CD4-positive, alpha-beta T cell (primary cell): Measurements from ENCODE around the gene PTBP3. TPM values are rescaled to one million over a fixed set of nuclear protein-coding genes. Genes with fewer than 3 reads are reported as not detected.

ENCODE experiments used
- ATAC-seq: fragments of 200-7000 bp; cut with Tn5 transposase; one replicate; pipeline ENCODE4 v1.10.0; 2022; ENCODE audit warnings: mild to moderate bottlenecking; ENCODE audit not compliant: poor library complexity
- CTCF ChIA-PET: fragments of 350-600 bp; sonication (Branson Sonifier 250); formaldehyde crosslinking; loops from one replicate; lab custom pipeline; 2021; ENCODE audit warnings: antibody characterized with exemption, inconsistent platforms; lab: Charles Lee
- POLR2A ChIA-PET: fragments of 350-600 bp; sonication (Branson Sonifier 250); formaldehyde crosslinking; loops from one replicate; lab custom pipeline; 2021; ENCODE audit warnings: antibody characterized with exemption, inconsistent platforms; lab: Charles Lee
- DNase-seq, 14 experiments: peaks; one replicate each; pipeline ENCODE4 v3.0.0-alpha.2; 2013 to 2020; ENCODE audit warnings: mixed read lengths in 2 of 14
- H3K27ac ChIP-seq, 2 donors: one replicate each; pipeline versions ENCODE4 v1.5.1 to v1.7.0; 2013; ENCODE audit warnings: low read length in 2 of 2, low read depth in 1 of 2, mild to moderate bottlenecking in 1 of 2
- H3K27me3 ChIP-seq, 2 experiments: 1 replicate in 1 of 2; 2 replicates in 1 of 2; pipeline versions ENCODE4 v1.6.1 to v1.7.0; 2013; ENCODE audit warnings: low read length in 2 of 2, control low read depth in 1 of 2, mild to moderate bottlenecking in 1 of 2, moderate library complexity in 1 of 2; ENCODE audit not compliant: insufficient read depth in 2 of 2, control insufficient read depth in 1 of 2
- H3K36me3 ChIP-seq: one replicate; pipeline ENCODE4 v1.6.1; 2013; ENCODE audit warnings: low read length, control low read depth; ENCODE audit not compliant: insufficient read depth
- H3K4me1 ChIP-seq: one replicate; pipeline ENCODE4 v1.6.1; 2013; ENCODE audit warnings: low read length, control low read depth; ENCODE audit not compliant: insufficient read depth
- H3K4me3 ChIP-seq: one replicate; pipeline ENCODE4 v1.5.1; 2013; ENCODE audit warnings: mild to moderate bottlenecking, low read length, moderate library complexity
- H3K9me3 ChIP-seq, 2 experiments: 1 replicate in 1 of 2; 2 replicates in 1 of 2; pipeline versions ENCODE4 v1.6.1 to v1.7.0; 2013; ENCODE audit warnings: low read length in 2 of 2, mild to moderate bottlenecking in 2 of 2, control low read depth in 1 of 2, moderate library complexity in 1 of 2; ENCODE audit not compliant: control insufficient read depth in 1 of 2, insufficient read depth in 1 of 2
- H3K27ac Mint-ChIP-seq: one replicate; pipeline ENCODE4 v1.8.0; 2020; ENCODE audit warnings: mixed read lengths
- H3K27me3 Mint-ChIP-seq: one replicate; pipeline ENCODE4 v1.8.0; 2021; ENCODE audit warnings: mixed read lengths
- H3K36me3 Mint-ChIP-seq: one replicate; pipeline ENCODE4 v1.8.0; 2021; ENCODE audit warnings: low read depth, mixed read lengths
- H3K4me1 Mint-ChIP-seq: one replicate; pipeline ENCODE4 v1.8.0; 2021; ENCODE audit warnings: low read depth, mixed read lengths
- H3K4me3 Mint-ChIP-seq: one replicate; pipeline ENCODE4 v1.8.0; 2020; ENCODE audit warnings: mild to moderate bottlenecking, mixed read lengths
- H3K9me3 Mint-ChIP-seq: one replicate; pipeline ENCODE4 v1.8.0; 2020; ENCODE audit warnings: mixed read lengths
- intact Hi-C, 2 experiments: fragments of 100-400 bp; cut with DNase I in 1 of 2; cut with micrococcal nuclease in 1 of 2; formaldehyde crosslinking; loops; one replicate each; pipeline versions ENCODE4 v1.15.1 to v1.9.0; 2023 to 2025; cut with DNase I, micrococcal nuclease
- total RNA-seq, 174 experiments: library from RNA in 2 of 174; stranded (reverse) in 2 of 174; gene quantifications; one replicate each; pipeline ENCODE4 v1.2.3 and lab custom pipeline; 2021 to 2026
- TF ChIP-seq, protein P1 (sequence below): fragments of 200-600 bp; IDR thresholded peaks from one replicate; pipeline ENCODE4 v1.8.0; 2022; ENCODE audit warnings: antibody characterized with exemption, mild to moderate bottlenecking

Gene PTBP3
- total RNA-seq, 2 experiments from 2014 or later = 100.0 to 110 TPM

DNA sequence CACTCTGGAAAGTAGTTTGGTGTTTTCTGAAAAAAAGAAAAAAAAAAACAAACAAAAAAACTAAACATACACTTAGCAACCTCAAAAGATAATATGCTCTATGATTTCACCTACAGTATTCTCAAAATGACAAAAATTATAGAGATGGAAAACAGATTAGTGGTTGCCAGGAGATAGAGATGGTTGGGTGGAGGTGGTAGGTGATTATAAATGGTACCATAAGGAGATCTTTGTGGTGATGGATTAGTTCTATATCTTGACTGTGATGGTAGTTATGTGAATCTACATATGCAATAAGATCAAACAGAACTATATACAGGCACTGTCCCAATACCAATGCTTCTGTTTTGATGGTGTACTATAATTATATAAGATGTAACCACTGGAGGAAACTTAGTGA, 32.0 kb downstream of the PTBP3 start:
- H3K27ac ChIP-seq = no peak overlapping the region
- peaks cover 6% of the 10 kb centered on the region for H3K36me3 ChIP-seq
- peaks cover 33% of the 10 kb centered on the region for H3K36me3 Mint-ChIP-seq
- CTCF ChIA-PET = no interaction called here
- H3K27me3 Mint-ChIP-seq = no peaks in the 10 kb centered on the region
- H3K4me1 ChIP-seq = peaks cover 12% of the 10 kb centered on the region
- TF ChIP-seq, protein P1, sequence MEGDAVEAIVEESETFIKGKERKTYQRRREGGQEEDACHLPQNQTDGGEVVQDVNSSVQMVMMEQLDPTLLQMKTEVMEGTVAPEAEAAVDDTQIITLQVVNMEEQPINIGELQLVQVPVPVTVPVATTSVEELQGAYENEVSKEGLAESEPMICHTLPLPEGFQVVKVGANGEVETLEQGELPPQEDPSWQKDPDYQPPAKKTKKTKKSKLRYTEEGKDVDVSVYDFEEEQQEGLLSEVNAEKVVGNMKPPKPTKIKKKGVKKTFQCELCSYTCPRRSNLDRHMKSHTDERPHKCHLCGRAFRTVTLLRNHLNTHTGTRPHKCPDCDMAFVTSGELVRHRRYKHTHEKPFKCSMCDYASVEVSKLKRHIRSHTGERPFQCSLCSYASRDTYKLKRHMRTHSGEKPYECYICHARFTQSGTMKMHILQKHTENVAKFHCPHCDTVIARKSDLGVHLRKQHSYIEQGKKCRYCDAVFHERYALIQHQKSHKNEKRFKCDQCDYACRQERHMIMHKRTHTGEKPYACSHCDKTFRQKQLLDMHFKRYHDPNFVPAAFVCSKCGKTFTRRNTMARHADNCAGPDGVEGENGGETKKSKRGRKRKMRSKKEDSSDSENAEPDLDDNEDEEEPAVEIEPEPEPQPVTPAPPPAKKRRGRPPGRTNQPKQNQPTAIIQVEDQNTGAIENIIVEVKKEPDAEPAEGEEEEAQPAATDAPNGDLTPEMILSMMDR = no peak
- DNase-seq = no peak
- H3K9me3 ChIP-seq = no peaks in the 10 kb centered on the region
- POLR2A ChIA-PET = no interaction called here
- no peaks in the 10 kb centered on the region for H3K9me3 Mint-ChIP-seq
- peaks cover 72% of the 10 kb centered on the region for H3K4me1 Mint-ChIP-seq
- H3K4me3 ChIP-seq = no peak overlapping the region
- no peaks in the 10 kb centered on the region for H3K27me3 ChIP-seq
- peak overlapping the region; percentile 15 for H3K27ac Mint-ChIP-seq
- no peak overlapping the region for H3K4me3 Mint-ChIP-seq
- ATAC-seq = no peak
- intact Hi-C loops = no loop called here

DNA sequence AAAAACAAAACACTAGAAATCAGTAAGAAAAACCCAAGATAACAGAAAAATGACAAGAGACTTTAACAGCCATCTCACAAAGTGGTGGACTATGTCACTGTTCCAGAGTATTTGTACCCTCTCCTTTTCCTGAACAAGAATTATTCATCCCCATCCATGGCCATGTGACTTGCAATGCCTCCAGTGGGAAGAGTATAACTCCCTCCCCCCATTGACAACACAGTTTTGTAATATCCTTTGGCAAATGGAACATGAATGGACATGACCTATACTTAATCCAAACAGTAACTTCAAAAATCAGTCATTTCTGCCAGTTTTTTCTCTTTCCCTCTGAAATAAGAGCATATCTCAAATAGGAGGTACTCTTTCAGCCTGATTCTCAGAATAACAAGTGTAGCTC, 33.9 kb downstream of the PTBP3 start:
- H3K4me1 ChIP-seq = peaks cover 4% of the 10 kb centered on the region
- POLR2A ChIA-PET = no interaction called here
- intact Hi-C loops = loop anchor here in 1 of 2 experiments (5.0 kb wide), 1 partner anchor 33 kb away; the partner anchor contains the start of gene PTBP3
- no peak overlapping the region for H3K27ac ChIP-seq
- TF ChIP-seq, protein P1 = no peak
- peaks cover 14% of the 10 kb centered on the region for H3K36me3 ChIP-seq
- Mint-ChIP-seq H3K27ac (peak overlapping the region; percentile 39), H3K27me3 (no peaks in the 10 kb centered on the region), H3K4me1 (peaks cover 74% of the 10 kb centered on the region), H3K4me3 (no peak overlapping the region), H3K9me3 (no peaks in the 10 kb centered on the region), H3K36me3 (peaks cover 48% of the 10 kb centered on the region)
- H3K27me3 ChIP-seq = no peaks in the 10 kb centered on the region
- ATAC-seq (no peak), DNase-seq (no peak)
- CTCF ChIA-PET = interaction anchor here (0.9 kb wide), 1 partner anchor 34 kb away, joined by 3 read pairs; no protein-coding TSS in a partner anchor
- no peak overlapping the region for H3K4me3 ChIP-seq
- H3K9me3 ChIP-seq = no peaks in the 10 kb centered on the region

DNA sequence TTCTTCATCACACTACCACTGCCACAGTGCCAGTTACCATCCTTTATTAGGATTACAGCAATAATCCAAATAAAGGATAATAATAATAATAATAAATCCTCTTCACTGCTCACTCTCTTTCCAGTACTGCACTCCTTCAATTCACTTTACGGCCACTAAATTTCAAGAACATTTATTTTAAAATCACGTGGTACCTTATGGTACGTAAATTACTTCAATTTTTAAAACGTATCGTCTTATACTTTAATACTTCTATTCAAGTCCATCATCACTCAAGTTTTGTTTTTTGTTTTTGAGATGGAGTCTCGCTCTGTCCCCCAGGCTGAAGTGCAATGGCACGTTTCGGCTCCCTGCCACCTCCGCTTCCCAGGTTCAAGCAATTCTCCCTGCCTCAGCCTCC, 36.5 kb downstream of the PTBP3 start:
- intact Hi-C loops = loop anchor here in 1 of 2 experiments (5.0 kb wide), 1 partner anchor 35 kb away; the partner anchor contains the start of gene PTBP3
- DNase-seq (no peak), ATAC-seq (no peak)
- Mint-ChIP-seq H3K9me3 (no peaks in the 10 kb centered on the region), H3K27ac (no peak overlapping the region), H3K4me1 (peaks cover 79% of the 10 kb centered on the region), H3K36me3 (peaks cover 62% of the 10 kb centered on the region), H3K4me3 (no peak overlapping the region), H3K27me3 (no peaks in the 10 kb centered on the region)
- TF ChIP-seq, protein P1 = no peak
- Histone ChIP-seq H3K4me1 (peaks cover 3% of the 10 kb centered on the region), H3K36me3 (peaks cover 26% of the 10 kb centered on the region), H3K9me3 (no peaks in the 10 kb centered on the region), H3K4me3 (no peak overlapping the region), H3K27ac (no peak overlapping the region), H3K27me3 (no peaks in the 10 kb centered on the region)
- ChIA-PET POLR2A (no interaction called here), CTCF (no interaction called here)
